SK-N-SH treated with all-trans-retinoic acid at 6 μM for 48 hours (cell line): Measurements from ENCODE around the gene HMMR.

ENCODE experiments used
- ATAC-seq: fragments of 200-7000 bp; cut with Tn5 transposase; 3 replicates; pipeline ENCODE4 v1.9.1; 2020; ENCODE audit warnings: mild to moderate bottlenecking, moderate library complexity
- ARNTL ChIP-seq: fragments of 450-650 bp; formaldehyde crosslinking; IDR thresholded peaks from 2 replicates; pipeline ENCODE4 v1.5.0; 2020; ENCODE audit warnings: low read depth, mild to moderate bottlenecking, moderate library complexity, borderline replicate concordance
- CSDC2 ChIP-seq: fragments of 250-450 bp; sonication (Bioruptor Pico); IDR thresholded peaks from 2 replicates; pipeline ENCODE4 v1.5.0; 2020; ENCODE audit warnings: mild to moderate bottlenecking, moderate library complexity
- GLIS3 ChIP-seq: fragments of 250-450 bp; sonication (Bioruptor Pico); IDR thresholded peaks from 2 replicates; pipeline ENCODE4 v1.5.0; 2020; ENCODE audit warnings: mild to moderate bottlenecking, moderate library complexity
- ISL1 ChIP-seq: fragments of 250-450 bp; sonication (Bioruptor Pico); IDR thresholded peaks from 2 replicates; pipeline ENCODE4 v2.1.2; 2022; ENCODE audit warnings: mild to moderate bottlenecking, moderate library complexity
- OSR1 ChIP-seq: fragments of 250-450 bp; sonication (Bioruptor Pico); IDR thresholded peaks from 2 replicates; pipeline ENCODE4 v1.8.0; 2022; ENCODE audit warnings: moderate library complexity, mild to moderate bottlenecking, inconsistent platforms
- PATZ1 ChIP-seq: fragments of 250-450 bp; sonication (Bioruptor Pico); IDR thresholded peaks from 2 replicates; pipeline ENCODE4 v1.8.0; 2020; ENCODE audit warnings: mild to moderate bottlenecking, moderate library complexity, borderline replicate concordance
- PPARA ChIP-seq: fragments of 250-450 bp; sonication (Bioruptor Pico); IDR thresholded peaks from 2 replicates; pipeline ENCODE4 v1.5.0; 2020; ENCODE audit warnings: mild to moderate bottlenecking, borderline replicate concordance
- TCF4 ChIP-seq: fragments of 250-450 bp; sonication (Bioruptor Pico); IDR thresholded peaks from 2 replicates; pipeline ENCODE4 v1.8.0; 2021; ENCODE audit warnings: mild to moderate bottlenecking, moderate library complexity, borderline replicate concordance
- ZFP3 ChIP-seq: fragments of 250-450 bp; sonication (Bioruptor Pico); IDR thresholded peaks from 2 replicates; pipeline ENCODE4 v1.5.0; 2020; ENCODE audit warnings: mild to moderate bottlenecking, moderate library complexity
- ZNF565 ChIP-seq: fragments of 450-650 bp; formaldehyde crosslinking; conservative IDR thresholded peaks from 2 replicates; pipeline ENCODE4 v1.5.0; 2020; ENCODE audit warnings: low read depth, mild to moderate bottlenecking, moderate library complexity
- ZNF70 ChIP-seq: fragments of 450-650 bp; formaldehyde crosslinking; IDR thresholded peaks from 2 replicates; pipeline ENCODE4 v1.5.0; 2020; ENCODE audit warnings: mild to moderate bottlenecking, moderate library complexity
- TF ChIP-seq, protein P1 (sequence below): fragments of 250-450 bp; sonication (Bioruptor Pico); IDR thresholded peaks from 2 replicates; pipeline ENCODE4 v1.5.1; 2021; ENCODE audit warnings: mild to moderate bottlenecking, moderate library complexity
- TF ChIP-seq, protein P2 (sequence below): fragments of 250-450 bp; sonication (Bioruptor Pico); IDR thresholded peaks from 2 replicates; pipeline ENCODE4 v1.5.0; 2020; ENCODE audit warnings: mild to moderate bottlenecking, moderate library complexity

HMMR gene

DNA sequence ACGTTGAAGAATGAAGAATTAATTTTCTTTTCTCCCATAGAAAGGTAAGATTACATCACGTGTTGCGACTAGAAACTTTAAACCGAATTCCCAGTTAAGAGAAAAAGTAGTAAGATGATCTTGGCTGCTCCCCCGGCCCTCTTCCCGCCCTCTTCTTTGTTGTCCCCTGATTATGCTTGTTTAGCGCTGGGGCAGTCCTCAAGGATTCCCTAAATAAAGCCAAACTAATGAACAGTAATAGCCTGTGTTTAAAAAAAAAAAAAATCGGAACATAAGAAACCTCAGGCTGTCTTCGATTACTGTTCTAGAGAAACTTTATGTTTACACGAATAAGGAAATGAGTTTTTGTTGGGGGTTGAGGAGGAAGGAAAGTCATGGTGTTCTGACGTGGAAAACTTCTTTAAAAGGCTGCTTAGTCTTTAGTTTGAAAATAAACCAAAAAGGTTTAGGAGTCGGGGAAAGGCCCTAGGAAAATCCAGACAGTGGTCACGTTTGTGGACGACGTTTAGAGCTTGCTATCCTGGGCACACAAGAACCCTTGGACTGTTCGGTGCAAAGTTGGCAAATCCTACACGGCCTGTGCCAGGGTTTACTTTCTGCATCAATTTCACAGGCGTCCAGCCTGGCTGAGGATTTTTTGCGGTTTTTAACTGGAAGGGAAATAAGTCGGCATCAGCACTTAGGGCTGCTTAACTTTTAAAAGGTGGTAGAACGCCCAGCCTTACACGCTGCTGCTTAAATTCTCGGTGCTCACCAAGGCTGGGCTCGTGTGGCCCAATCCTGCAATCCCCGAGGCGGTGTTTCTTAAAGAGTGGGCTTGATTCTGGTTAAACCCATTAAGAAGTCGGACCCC lies 43.9 kb downstream of the HMMR start:
- TF ChIP-seq ISL1 (no peak), PATZ1 (CRISPR knock-in tag) (no peak), OSR1 (CRISPR knock-in tag) (no peak), ZNF565 (CRISPR knock-in tag) (no peak), ARNTL (CRISPR knock-in tag) (no peak), PPARA (no peak), GLIS3 (CRISPR knock-in tag) (no peak)
- peak; percentile 44 for ATAC-seq

GRCh38 chr5:163505049-163505367 lies 44.6 kb downstream of the HMMR start:
- TF ChIP-seq, protein P1, sequence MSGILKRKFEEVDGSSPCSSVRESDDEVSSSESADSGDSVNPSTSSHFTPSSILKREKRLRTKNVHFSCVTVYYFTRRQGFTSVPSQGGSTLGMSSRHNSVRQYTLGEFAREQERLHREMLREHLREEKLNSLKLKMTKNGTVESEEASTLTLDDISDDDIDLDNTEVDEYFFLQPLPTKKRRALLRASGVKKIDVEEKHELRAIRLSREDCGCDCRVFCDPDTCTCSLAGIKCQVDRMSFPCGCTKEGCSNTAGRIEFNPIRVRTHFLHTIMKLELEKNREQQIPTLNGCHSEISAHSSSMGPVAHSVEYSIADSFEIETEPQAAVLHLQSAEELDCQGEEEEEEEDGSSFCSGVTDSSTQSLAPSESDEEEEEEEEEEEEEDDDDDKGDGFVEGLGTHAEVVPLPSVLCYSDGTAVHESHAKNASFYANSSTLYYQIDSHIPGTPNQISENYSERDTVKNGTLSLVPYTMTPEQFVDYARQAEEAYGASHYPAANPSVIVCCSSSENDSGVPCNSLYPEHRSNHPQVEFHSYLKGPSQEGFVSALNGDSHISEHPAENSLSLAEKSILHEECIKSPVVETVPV (CRISPR knock-in tag): no peak
- TF ChIP-seq, protein P2, sequence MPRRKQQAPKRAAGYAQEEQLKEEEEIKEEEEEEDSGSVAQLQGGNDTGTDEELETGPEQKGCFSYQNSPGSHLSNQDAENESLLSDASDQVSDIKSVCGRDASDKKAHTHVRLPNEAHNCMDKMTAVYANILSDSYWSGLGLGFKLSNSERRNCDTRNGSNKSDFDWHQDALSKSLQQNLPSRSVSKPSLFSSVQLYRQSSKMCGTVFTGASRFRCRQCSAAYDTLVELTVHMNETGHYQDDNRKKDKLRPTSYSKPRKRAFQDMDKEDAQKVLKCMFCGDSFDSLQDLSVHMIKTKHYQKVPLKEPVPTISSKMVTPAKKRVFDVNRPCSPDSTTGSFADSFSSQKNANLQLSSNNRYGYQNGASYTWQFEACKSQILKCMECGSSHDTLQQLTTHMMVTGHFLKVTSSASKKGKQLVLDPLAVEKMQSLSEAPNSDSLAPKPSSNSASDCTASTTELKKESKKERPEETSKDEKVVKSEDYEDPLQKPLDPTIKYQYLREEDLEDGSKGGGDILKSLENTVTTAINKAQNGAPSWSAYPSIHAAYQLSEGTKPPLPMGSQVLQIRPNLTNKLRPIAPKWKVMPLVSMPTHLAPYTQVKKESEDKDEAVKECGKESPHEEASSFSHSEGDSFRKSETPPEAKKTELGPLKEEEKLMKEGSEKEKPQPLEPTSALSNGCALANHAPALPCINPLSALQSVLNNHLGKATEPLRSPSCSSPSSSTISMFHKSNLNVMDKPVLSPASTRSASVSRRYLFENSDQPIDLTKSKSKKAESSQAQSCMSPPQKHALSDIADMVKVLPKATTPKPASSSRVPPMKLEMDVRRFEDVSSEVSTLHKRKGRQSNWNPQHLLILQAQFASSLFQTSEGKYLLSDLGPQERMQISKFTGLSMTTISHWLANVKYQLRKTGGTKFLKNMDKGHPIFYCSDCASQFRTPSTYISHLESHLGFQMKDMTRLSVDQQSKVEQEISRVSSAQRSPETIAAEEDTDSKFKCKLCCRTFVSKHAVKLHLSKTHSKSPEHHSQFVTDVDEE (CRISPR knock-in tag): no peak

GRCh38 chr5:163505368-163506094 lies 45.1 kb downstream of the HMMR start, which contains the start of gene MAT2B:
MAT2B (plus strand) TSS chr5:163505619; CDS start chr5:163505687, 68 bp downstream.
- TF ChIP-seq ZFP3 (peak; percentile 34; the same call in 1 of the 2 replicates), CSDC2 (CRISPR knock-in tag) (no peak), GLIS3 (CRISPR knock-in tag) (0 out of 2 replicates have a peak, but pooled peaks have one; percentile 38)
- peak; percentile 92 for ATAC-seq

More at GRCh38 chr5:163505049-163505367, 44.6 kb downstream of the HMMR start:
- ATAC-seq: peak; percentile 5; the same call in 2 of the 3 replicates

- ATAC-seq: no peak
- TF ChIP-seq PATZ1 (CRISPR knock-in tag): no peak; the same call in 1 of the 2 replicates
- TF ChIP-seq CSDC2 (CRISPR knock-in tag): no peak
- TF ChIP-seq PPARA: no peak
- no peak for TF ChIP-seq ZNF70 (CRISPR knock-in tag)
- TF ChIP-seq, protein P1 (CRISPR knock-in tag): no peak
- no peak for TF ChIP-seq ISL1
- no peak for TF ChIP-seq TCF4 (CRISPR knock-in tag)
- TF ChIP-seq ARNTL (CRISPR knock-in tag): no peak
Observed at GRCh38 chr5:163506095-163506457, 45.6 kb downstream of the HMMR start.
